Panc1 (cell line): ENCODE results near the gene ZNF521.

Source experiments
- POLR2AphosphoS5 ChIP-seq: IDR thresholded peaks from 2 replicates; pipeline ENCODE4 v1.6.1; 2012; ENCODE audit warnings: mild to moderate bottlenecking, low read depth, low read length, moderate library complexity
- TF ChIP-seq, protein P1 (sequence below): fragments of 450-650 bp; IDR thresholded peaks from 2 replicates; pipeline ENCODE4 v1.5.1; 2017; ENCODE audit warnings: mild to moderate bottlenecking
- TF ChIP-seq, protein P2 (sequence below), 2 experiments: IDR thresholded peaks; 2 replicates each; pipeline ENCODE4 v1.6.1; 2011 to 2012; ENCODE audit warnings: low read depth in 2 of 2, control low read depth in 1 of 2, low read length in 1 of 2, mild to moderate bottlenecking in 1 of 2, moderate library complexity in 1 of 2; ENCODE audit not compliant: insufficient read depth in 1 of 2

DNA sequence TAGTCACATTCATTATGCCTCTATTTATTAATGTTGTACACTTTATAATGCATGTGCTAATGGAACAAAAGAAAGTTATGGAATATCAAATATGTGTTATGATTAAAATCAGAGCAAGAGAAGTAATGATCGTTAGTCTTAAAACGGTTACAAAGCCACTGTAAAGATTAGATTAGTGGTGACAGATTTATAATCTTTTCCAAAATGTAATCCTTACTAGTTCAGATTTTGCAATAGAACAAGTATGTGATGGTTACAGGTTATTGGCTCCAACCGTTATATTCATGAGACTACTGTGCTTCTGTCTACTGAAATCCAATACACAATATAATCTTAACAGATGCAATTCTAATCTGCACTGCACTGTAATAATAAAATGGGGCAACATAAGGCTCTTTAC, 180.6 kb downstream of the ZNF521 start:
- TF ChIP-seq, protein P1, sequence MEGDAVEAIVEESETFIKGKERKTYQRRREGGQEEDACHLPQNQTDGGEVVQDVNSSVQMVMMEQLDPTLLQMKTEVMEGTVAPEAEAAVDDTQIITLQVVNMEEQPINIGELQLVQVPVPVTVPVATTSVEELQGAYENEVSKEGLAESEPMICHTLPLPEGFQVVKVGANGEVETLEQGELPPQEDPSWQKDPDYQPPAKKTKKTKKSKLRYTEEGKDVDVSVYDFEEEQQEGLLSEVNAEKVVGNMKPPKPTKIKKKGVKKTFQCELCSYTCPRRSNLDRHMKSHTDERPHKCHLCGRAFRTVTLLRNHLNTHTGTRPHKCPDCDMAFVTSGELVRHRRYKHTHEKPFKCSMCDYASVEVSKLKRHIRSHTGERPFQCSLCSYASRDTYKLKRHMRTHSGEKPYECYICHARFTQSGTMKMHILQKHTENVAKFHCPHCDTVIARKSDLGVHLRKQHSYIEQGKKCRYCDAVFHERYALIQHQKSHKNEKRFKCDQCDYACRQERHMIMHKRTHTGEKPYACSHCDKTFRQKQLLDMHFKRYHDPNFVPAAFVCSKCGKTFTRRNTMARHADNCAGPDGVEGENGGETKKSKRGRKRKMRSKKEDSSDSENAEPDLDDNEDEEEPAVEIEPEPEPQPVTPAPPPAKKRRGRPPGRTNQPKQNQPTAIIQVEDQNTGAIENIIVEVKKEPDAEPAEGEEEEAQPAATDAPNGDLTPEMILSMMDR = no peak
- TF ChIP-seq POLR2AphosphoS5 = no peak
- TF ChIP-seq, protein P2, sequence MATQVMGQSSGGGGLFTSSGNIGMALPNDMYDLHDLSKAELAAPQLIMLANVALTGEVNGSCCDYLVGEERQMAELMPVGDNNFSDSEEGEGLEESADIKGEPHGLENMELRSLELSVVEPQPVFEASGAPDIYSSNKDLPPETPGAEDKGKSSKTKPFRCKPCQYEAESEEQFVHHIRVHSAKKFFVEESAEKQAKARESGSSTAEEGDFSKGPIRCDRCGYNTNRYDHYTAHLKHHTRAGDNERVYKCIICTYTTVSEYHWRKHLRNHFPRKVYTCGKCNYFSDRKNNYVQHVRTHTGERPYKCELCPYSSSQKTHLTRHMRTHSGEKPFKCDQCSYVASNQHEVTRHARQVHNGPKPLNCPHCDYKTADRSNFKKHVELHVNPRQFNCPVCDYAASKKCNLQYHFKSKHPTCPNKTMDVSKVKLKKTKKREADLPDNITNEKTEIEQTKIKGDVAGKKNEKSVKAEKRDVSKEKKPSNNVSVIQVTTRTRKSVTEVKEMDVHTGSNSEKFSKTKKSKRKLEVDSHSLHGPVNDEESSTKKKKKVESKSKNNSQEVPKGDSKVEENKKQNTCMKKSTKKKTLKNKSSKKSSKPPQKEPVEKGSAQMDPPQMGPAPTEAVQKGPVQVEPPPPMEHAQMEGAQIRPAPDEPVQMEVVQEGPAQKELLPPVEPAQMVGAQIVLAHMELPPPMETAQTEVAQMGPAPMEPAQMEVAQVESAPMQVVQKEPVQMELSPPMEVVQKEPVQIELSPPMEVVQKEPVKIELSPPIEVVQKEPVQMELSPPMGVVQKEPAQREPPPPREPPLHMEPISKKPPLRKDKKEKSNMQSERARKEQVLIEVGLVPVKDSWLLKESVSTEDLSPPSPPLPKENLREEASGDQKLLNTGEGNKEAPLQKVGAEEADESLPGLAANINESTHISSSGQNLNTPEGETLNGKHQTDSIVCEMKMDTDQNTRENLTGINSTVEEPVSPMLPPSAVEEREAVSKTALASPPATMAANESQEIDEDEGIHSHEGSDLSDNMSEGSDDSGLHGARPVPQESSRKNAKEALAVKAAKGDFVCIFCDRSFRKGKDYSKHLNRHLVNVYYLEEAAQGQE (IDR thresholded peaks at IDR 0.05; ENCODE audit: insufficient read depth in 1 of 2, low read depth in 2 of 2, low read length in 1 of 2) = no peak
